Measurements from ENCODE around the gene FBN1.

Gene FBN1

DNA sequence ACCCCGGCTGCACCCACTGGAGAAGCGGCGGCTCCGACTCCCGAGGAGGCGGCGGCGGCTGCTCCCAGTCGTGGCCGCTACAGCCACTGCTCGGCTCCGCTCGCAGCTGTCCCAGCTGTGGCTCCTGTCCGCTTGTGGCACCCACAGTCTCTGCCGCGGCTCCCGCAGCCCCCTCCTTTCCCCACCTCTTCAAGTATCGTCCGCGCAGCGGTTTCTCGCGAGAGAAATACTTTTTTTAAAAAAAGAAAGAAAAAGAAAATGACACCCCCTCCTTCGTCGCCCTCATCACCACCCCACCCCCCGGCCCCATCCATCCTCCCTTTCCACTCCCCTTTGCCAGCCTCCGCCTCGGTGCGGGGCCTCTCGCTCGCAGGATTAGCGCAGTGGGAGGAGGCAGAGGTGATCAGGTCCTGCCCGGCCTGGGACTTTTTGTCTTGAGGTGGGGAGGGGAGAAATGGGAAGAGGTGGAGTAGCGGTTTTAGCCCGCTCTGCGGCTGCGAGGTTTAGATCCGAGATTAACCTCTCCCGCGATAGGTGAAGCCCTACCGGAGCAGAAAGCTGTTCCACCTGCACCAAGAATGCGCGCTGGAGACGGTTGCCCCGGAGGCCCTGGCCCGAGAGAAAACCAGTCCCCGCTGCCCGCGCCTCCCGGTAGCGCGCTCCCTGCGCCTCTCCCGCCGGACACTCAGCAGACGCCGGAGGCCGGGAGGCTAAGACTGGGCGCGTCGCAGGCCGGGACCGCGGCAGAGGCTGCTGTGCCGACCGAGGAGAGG lies at the start of gene FBN1:
Gene FBN1 (minus strand): TSS at position 152 of the 773 bp plus-strand sequence. CDS start 940 bp downstream, outside the sequence.
- no peak for DNase-seq (ENCODE audit: low read depth in 2 of 2, low spot score in 1 of 2)

- no peak for DNase-seq (ENCODE audit: low read depth in 2 of 2, low spot score in 1 of 2)
These were observed 48.0 kb upstream of the FBN1 start for GRCh38 chr15:48693484-48693883.

- DNase-seq (ENCODE audit: low read depth in 2 of 2, low spot score in 1 of 2), result no peak
These were observed 43.0 kb upstream of the FBN1 start for GRCh38 chr15:48688493-48688892.

DNA sequence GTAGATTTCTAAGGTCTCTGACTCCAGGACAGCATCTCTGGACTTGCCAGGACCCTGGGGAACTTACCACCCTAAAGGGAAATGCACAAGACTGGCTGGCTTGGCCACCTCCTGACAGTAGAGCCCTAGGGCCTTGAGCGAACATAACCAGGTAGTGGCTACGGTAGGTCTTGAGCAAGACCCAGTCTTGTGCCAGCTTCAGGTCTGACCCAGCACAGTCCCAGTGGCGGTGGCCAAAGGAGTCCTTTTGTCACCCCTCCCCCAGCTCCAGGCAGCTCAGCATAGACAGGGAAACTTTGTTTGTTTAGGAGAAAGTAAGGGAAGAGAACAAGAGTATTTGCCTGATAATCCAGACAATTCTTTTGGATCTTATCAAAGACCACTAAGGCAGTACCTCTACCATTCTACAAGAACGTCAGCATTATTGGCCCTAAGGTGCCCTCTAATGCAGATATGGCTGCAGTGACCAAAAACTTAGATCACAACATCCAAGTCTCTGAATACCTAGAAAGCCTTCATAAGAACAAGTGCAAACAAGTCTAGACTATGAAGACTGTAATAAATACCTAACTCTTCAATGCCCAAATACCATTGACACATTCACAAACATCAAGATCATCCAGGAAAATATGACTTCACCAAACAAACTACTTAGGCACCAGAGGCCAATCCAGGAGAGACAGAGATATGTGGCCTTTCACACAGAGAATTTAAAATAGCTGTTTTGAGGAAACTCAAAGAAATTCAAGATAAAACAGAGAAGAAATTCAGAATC lies 38.7 kb upstream of the FBN1 start:
- no peak for DNase-seq (ENCODE audit: low read depth in 2 of 2, low spot score in 1 of 2)

- DNase-seq (ENCODE audit: low read depth in 2 of 2, low spot score in 1 of 2), result no peak
These were observed 37.6 kb upstream of the FBN1 start for GRCh38 chr15:48682942-48683651.

DNA sequence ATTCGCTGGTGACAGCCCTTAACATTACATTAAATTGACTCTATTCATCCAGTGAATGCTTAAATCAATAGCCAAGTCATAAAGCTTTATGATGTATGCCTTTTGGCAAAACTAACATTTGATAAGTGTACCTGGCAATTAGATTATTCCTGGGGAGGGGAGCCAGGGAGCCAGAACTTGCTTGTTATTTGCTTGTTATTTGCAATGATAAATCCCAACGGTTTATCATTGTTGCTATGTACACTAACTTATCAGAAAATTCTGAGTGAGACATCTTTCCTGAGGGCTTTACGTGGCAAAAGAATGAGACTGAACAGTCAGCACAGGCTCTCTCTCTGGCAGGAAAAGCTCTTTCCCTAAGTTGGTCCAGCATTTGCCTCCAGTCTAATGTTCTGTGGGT lies 35.8 kb upstream of the FBN1 start:
- no peak for DNase-seq (ENCODE audit: low read depth in 2 of 2, low spot score in 1 of 2)

DNA sequence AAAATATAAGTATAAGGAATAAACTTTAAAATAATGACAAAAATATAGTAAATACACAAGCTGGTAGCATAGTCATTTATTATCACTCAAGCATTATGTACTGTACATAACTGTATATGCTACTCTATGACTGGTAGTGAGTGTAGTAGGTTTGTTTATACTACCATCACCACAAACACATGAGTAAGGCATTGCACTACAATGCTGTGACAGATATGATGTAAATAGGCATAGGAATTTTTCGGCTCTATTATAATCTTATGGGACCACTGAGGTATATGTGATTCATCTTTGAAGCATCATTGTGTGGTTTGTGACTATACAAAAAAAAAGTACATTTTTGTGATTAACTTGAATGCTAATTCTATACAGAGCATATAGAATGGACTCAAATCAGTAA lies 35.3 kb upstream of the FBN1 start:
- no peak for DNase-seq (ENCODE audit: low read depth in 2 of 2, low spot score in 1 of 2)

DNA sequence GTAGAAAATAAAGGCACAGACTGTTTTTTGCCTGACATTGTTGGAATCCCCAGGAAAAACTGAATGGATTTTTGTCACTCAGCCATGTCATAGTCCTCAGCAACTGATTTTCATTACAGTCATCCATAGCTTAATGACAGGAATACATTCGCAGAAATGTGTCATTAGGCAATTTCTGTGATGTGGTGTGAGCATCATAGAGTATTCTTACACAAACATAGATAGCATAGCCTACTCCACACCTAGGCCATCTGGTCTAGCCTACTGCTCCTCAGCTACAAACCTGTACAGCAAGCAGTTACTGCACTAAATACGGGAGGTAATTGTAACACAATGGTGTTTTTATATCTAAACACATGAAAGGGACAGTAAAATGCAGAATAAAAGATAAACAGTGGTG lies 34.4 kb upstream of the FBN1 start:
- DNase-seq (ENCODE audit: low read depth in 2 of 2, low spot score in 1 of 2), result no peak

- DNase-seq (ENCODE audit: low read depth in 2 of 2, low spot score in 1 of 2), result no peak
These were observed 33.3 kb upstream of the FBN1 start for GRCh38 chr15:48678851-48679250.

- DNase-seq (ENCODE audit: low read depth in 2 of 2, low spot score in 1 of 2), result no peak
These were observed 32.3 kb upstream of the FBN1 start for GRCh38 chr15:48677821-48678220.

GRCh38 chr15:48675436-48675835 lies 29.9 kb upstream of the FBN1 start:
- DNase-seq (ENCODE audit: low read depth in 2 of 2, low spot score in 1 of 2), result no peak

DNA sequence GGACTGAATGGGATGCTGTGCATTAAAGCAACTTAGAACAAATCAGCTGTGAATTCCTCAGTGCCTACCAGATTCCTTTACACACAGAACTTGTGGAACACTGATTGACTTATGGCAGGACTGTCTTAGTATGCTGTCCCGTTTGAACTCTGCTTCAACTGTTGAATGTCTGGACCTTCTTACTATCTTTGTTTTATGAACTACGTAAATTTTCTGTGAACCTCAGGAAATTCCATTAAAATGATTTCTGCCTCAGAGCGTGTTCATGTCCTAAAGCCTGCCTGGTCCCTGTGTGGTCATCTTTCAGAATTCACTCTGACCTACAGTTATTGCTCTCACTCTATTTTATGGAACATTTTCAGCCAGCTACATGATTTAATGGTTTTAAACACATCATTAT lies 29.4 kb upstream of the FBN1 start:
- no peak for DNase-seq (ENCODE audit: low read depth in 2 of 2, low spot score in 1 of 2)

GRCh38 chr15:48672206-48672605 lies 26.7 kb upstream of the FBN1 start:
- DNase-seq (ENCODE audit: low read depth in 2 of 2, low spot score in 1 of 2), result no peak

DNA sequence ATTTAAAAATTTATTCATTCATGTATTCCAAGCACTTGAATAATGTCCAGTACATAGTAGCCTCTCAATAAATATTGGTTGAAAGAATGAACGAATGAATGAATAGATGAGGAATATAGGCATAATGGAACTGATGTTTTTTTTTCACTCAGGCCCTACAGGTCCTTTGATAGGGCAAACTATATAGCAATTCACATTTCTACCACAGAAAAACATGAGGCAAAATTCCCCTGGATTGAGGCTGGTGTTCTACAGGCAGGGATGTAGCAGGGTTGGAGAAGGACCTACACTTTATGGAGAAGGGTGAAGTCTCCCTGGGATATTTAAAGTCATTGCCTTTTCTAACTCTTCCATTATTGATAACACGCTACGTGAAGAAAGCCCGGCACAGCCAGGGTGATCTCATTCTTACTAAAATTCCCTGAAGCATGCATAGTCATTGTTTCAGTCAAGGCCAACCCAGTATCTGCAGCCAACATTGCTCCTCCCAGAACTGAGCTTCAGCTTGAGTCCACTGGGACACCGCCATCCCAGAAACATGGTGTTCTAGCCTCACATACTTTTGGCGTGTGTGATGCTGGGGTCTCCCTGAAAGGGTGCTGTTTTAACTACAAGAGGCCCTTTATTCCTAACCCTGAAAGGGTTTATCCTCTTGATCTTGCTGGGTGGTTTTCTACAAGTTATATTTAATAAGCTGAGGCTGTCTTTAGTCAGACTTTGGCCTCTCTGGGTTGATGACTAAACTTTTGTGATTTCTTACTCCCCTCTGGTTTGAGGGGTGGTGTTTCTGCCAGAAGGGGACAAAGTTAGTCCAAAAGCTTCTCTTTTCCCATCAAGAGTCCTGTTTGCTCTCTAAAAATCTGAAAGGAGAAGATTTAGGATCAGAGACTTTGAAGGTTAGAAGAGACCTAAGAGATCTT lies 25.9 kb upstream of the FBN1 start:
- DNase-seq (ENCODE audit: low read depth in 2 of 2, low spot score in 1 of 2), result no peak

DNA sequence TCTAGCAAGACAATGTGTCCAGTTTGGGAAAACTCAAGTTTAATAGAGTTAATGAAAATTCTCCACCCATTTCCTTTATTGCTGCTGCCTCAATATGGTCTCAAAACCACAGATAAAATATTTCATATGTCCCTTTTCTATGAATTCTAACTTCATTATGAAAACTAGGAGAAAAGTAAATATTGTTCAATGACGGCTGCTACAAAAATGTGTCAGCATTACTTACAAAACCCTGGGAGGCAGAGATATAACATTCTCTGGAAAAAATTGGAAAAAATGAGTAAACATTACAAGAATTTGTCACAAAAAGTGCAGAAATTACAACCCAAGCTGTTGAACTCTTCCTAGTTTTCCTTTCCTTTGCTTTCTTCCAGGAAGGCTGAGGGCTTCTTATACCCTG lies 22.2 kb upstream of the FBN1 start:
- no peak for DNase-seq (ENCODE audit: low read depth in 2 of 2, low spot score in 1 of 2)

GRCh38 chr15:48664436-48664835 lies 18.9 kb upstream of the FBN1 start:
- no peak for DNase-seq (ENCODE audit: low read depth in 2 of 2, low spot score in 1 of 2)

DNA sequence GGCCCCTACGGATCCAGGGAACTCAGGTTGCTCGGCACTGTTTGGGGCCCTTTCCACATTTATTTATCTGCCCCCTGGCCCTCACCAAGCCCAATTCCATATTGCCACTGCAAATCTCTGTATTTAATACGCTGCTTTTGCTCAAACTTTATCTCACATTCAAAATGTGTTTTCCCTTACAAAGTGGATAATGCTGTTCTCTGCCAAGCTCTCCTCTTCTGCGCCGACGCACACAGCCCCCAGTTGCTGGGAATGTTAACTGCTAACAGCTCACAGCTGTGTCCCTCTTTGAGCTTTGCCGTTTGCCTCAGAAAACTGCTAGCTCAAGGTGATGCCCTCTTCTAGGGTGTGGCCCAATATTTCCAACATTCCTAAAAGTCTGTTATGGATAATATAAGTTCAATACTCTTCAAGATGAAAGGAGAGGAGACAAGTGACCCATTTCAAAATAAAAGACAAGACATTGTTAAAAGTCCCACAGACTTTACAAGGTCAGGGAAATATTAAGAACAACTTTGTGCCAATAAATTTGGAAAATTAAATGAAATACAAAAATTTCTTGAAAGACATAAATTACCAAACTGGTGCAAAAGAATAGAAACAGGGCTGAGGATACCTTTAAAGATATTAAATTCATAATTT lies 12.6 kb upstream of the FBN1 start:
- DNase-seq (ENCODE audit: low read depth in 2 of 2, low spot score in 1 of 2), result no peak

- no peak for DNase-seq (ENCODE audit: low read depth in 2 of 2, low spot score in 1 of 2)
These were observed 9.3 kb upstream of the FBN1 start for GRCh38 chr15:48654801-48655200.

DNA sequence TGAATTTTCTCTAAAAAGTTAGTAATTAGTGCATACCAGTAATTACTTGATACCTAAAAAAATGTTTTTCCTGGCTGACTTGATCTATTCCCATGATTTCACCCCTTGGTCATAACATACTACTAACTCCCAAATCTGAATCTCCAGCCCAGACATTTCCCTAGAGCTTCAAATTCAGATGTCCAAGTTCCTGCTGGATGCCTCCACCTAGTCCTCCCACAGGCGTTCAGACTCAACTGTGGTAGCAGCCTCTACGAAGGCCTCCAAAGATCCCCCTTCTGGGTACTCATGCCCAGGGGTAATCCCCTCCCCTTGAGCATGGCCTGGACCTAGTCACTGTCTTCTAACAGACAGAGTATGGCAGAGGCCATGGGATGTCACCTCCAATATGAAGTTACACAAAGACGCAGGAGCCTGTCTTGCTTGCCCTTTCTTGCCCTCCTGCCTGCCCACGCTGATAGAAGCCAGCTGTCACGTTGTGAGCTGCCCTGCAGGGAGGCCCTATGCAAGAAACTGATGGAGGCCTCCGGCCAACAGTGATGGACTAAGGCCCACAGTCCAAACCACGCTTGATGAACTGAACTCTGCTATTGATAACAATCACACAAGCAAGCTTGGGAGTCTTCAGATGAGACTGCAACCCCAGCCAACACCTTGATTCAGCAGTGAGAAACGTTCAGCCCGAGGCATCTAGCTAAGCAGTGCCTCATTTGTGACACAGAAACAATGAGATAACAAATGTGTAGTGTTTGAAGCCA lies 8.6 kb upstream of the FBN1 start:
- DNase-seq (ENCODE audit: low read depth in 2 of 2, low spot score in 1 of 2), result no peak

DNA sequence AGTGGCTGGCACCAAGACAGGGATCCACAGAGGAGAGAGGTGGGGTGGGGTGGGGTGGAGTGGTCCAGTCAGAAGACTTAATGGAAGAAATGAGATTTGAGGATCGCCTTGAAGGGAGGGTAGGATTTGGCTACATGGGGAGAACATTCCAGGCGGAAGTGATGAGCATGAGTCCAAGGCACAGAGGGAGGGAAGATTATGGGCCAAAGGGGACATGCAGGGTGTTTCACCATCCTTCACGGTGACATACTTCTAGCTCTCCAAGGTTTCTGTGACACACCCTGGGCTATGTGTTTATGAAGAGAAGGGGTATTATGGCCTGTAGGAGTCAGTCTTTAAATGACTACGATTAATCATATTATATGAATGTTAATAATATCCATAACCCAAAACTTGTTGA lies 7.7 kb upstream of the FBN1 start:
- no peak for DNase-seq (ENCODE audit: low read depth in 2 of 2, low spot score in 1 of 2)

Measured in stimulated activated CD8-positive, alpha-beta memory T cell treated with anti-CD3 and anti-CD28 coated beads, Interleukin-4, amount 100 ng/mL, for 1 hour (primary cell).